ENCODE data around the gene FAM187B. TPM values are rescaled to one million over a fixed set of nuclear protein-coding genes. Genes with fewer than 3 reads are reported as not detected.

The FAM187B gene
- total RNA-seq = not detected in 2 replicates

GRCh38 chr19:35228177-35228930, at the start of gene FAM187B:
TSS of gene FAM187B (minus strand) at chr19:35228739. CDS start at chr19:35228680, 59 bp downstream.

GRCh38 chr19:35268536-35269437, 40.2 kb upstream of the FAM187B start, which contains the start of gene USF2:
TSS of gene USF2 (plus strand) at chr19:35268962. CDS start at chr19:35269102, 140 bp downstream.

GRCh38 chr19:35248310-35249145, 20.0 kb upstream of the FAM187B start, which contains the start of gene LSR:
TSS of gene LSR (plus strand) at chr19:35249002. CDS start at chr19:35249023, 21 bp downstream.

Other genes with a start within 250 kb of the FAM187B start
- gene GRAMD1A, start 228.4 kb downstream of the FAM187B start, total RNA-seq = 33.5 and 37.3 TPM in 2 replicates
- gene SCN1B, start 198.3 kb downstream of the FAM187B start, total RNA-seq = 4.0 and 4.3 TPM in 2 replicates
- not detected in 2 replicates for gene HPN, start 187.0 kb downstream of the FAM187B start, total RNA-seq
- gene FXYD3, start 112.9 kb downstream of the FAM187B start, total RNA-seq = not detected in 2 replicates
- not detected in 2 replicates for gene LGI4, start 93.7 kb downstream of the FAM187B start, total RNA-seq
- 0.50 and 1.8 TPM in 2 replicates for gene FXYD1, start 89.9 kb downstream of the FAM187B start, total RNA-seq
- gene FXYD7, start 85.5 kb downstream of the FAM187B start, total RNA-seq = not detected in 2 replicates
- gene FXYD5, start 74.0 kb downstream of the FAM187B start, total RNA-seq = 120 and 124 TPM in 2 replicates
- 1.8 and 2.0 TPM in 2 replicates for gene LSR, start 20.3 kb upstream of the FAM187B start, total RNA-seq
- gene USF2, start 40.2 kb upstream of the FAM187B start, total RNA-seq = 50.1 and 61.5 TPM in 2 replicates
- gene HAMP, start 53.8 kb upstream of the FAM187B start, total RNA-seq = not detected in 2 replicates
- not detected in 2 replicates for gene MAG, start 63.4 kb upstream of the FAM187B start, total RNA-seq
- under 0.01 TPM in 1 of 2 replicates, not detected in the other for gene CD22, start 100.4 kb upstream of the FAM187B start, total RNA-seq
- gene FFAR1, start 119.2 kb upstream of the FAM187B start, total RNA-seq = not detected in 2 replicates
- not detected in 2 replicates for gene FFAR3, start 129.7 kb upstream of the FAM187B start, total RNA-seq
- not detected in 2 replicates for gene GPR42, start 142.3 kb upstream of the FAM187B start, total RNA-seq
- gene FFAR2, start 219.5 kb upstream of the FAM187B start, total RNA-seq = not detected in 2 replicates